Measurements from ENCODE around the gene KRT7.
"Not testable (repeated sequence)": the region's sequence is repeated elsewhere in the genome, so short reads cannot be mapped to it uniquely, and the experiment has no call there.

The KRT7 gene

DNA sequence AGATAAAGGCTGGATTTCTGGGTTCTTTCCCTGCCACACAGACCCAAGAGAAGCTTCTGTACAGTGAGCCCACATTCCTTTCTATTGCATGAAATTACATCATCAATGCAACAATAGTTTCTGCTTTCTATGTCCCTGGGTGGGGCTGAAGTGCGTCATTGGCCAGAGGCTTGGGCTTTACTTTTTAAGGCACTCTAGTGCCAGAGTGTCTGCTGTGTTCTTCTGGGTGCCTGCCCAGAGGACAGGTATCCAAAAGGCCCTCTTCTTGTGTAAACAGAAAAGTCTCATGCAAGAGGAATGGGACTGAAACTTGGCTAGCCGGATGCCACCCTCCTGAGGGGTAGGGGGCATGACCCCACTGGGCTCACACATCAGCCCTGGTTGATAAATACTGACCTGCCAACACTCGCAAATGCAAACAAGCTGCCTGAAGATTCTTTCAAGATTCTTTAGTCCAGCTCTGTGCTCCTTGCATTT lies 47.3 kb downstream of the KRT7 start:
- DNase-seq, result peak; percentile 96

DNA sequence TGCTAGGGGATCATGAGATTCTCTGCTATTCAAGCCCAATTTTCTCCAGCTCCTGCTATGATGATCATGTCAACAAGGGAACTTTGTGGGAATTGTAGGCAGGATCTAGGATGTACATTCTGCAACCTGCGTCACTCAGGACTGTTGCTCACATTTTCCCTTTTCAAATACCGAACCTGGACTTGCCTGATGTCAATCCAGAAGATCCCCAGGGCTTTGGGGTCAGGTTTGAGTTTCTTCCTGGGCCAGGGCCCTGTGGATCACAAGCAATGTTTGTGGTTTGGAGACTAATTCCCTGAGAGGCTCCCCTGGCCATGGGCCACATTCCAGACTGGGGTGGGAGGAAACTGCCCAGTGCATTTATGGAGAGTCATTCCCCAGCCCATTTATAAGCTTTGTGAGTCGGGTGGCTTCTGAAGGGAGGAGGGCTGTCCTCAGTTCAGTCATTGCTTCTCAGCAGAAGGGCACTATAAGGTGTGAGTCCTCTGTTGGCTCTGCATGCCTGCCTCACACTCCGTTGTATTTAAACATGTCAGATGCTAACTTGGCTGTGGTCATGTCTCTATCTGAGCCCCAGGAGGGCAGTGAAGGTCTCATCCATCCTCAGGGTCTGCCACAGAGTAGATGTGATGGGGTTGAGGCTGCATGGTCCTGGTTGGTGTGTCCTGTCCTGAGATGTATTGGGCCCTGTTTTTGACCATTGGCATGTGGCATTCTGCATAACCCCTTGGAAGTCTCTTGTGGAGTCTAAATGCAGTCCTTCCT lies 47.9 kb downstream of the KRT7 start:
- DNase-seq, result peak; percentile 99

DNA sequence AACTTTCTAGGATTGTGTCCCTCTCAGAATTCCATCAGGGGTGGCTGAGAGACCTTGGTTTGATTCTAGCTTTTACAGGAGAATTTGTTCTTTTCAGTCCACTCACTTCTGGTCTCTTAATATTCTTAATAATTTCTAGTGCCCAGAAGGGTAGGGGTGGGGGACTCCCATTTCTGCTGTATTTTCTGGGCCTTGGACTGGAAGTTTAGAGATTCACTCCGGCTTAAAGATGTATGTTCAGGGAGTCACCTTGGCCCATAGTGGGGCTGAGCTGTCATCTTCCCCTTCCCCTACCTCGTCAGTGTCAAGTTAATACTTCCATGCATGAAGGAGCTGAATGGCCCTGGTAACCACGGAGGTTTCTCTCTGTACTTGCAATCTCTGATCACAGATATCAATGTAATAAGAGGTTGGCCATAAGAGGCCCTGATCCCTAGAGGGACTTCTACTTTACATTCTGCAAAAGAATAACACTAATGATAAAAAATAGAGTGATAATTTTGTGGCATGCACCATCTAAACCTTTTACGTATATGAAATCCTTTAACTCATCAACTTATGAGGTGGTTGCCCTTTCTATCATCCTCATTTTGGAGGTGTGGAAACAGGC lies 51.6 kb downstream of the KRT7 start:
- no peak for DNase-seq

DNA sequence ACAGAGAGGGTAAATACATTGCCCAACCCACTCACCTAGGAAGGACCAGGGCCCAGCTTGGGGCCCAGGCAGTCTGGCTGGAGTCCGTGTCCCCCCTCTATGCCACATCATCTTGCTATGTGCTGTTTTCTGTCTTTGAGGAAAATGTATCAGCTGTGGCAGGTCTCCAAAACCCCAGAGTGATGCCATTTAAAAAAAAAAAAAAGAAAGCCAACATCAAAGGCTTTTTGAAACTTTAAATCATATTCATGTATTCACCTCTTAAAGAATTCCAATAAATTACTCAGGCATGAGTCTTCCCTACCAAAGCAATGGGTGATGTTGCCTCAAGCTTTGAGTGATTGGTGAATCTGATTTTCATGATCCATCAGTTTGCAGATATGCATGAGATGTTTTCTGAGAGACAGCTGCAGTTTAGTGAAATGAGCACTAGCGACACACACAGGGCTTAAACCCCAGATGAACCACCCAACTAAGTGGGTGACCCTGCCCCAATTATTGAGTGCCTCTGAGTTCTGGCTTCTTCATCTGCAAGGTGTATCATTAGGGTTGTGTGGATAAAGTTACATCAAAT lies 52.2 kb downstream of the KRT7 start:
- peak; percentile 69 for DNase-seq

DNA sequence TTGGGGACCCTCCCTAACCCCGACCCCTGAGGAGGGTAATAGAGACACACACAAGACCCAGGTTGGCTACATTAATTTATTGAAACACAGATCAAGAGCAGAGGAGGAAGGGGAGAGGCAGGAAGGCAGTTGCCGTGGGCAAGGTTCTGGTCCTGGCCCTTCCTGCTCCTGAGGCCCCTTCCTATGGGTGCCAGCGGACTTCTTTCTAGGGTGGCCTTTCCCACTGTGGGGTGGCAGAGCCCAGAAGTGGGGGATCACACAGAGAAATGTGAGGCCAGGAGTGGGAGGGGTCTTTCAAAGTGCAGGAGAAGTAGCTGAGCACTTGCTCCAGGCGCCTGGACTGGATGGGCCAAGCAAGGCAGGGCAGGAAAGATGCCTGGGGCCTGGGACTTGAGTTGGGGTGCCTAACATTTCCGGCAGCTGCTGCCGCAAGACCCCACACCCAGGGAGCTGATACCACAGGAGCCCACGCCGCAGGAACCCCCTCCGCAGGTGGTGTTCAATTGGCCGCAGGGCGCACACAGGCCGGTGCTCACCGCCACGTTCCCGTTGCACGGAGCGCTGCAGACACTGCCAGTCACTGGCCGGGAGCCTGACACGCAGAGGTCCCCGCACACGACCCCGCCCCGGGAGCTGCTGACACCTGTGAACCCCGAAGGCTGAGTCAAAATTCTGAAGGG lies 52.9 kb downstream of the KRT7 start:
- DNase-seq, result no peak

DNA sequence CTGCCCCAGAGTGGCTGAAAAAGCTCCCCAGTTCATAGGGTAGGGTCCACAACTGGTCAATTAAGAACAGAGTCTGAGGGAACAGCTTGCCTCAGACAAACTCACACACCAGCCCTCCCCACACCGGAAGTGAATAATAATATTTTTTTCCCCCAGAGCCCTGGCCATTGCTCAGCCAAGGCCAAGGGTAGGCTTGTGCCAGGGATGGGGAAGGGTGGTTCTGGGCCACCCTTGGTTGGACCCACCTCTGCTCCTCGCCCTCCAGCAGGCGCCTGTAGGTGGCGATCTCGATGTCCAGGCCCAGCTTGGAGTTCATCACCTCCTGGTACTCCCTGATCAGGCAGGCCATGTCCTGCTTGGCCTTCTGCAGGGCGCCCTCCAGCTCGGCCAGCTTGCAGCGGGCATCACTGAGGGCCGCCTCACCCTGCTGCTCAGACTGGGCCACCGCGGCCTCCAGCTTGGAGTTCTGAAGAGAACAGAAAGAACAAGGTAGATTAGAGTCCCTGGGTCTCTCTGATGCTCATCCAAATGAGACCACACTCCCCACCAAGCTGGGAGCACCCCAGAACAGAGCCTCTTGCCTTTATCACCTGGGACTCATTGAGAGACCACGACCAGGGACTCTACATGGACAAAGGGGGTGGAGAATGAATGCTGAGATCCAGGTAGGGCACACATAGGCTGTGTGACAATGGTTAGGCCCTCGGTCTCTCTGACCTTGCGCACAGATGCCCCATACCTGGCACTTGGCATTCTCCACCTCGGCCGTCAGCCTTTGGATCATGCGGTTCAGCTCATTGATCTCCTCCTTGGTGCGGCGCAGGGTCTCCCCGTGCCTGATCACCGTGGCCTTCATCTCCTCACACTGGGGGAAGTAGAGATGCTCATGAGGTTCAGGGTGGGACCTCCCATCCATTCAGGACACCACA lies 54.1 kb downstream of the KRT7 start:
- DNase-seq, result not testable (repeated sequence)

DNA sequence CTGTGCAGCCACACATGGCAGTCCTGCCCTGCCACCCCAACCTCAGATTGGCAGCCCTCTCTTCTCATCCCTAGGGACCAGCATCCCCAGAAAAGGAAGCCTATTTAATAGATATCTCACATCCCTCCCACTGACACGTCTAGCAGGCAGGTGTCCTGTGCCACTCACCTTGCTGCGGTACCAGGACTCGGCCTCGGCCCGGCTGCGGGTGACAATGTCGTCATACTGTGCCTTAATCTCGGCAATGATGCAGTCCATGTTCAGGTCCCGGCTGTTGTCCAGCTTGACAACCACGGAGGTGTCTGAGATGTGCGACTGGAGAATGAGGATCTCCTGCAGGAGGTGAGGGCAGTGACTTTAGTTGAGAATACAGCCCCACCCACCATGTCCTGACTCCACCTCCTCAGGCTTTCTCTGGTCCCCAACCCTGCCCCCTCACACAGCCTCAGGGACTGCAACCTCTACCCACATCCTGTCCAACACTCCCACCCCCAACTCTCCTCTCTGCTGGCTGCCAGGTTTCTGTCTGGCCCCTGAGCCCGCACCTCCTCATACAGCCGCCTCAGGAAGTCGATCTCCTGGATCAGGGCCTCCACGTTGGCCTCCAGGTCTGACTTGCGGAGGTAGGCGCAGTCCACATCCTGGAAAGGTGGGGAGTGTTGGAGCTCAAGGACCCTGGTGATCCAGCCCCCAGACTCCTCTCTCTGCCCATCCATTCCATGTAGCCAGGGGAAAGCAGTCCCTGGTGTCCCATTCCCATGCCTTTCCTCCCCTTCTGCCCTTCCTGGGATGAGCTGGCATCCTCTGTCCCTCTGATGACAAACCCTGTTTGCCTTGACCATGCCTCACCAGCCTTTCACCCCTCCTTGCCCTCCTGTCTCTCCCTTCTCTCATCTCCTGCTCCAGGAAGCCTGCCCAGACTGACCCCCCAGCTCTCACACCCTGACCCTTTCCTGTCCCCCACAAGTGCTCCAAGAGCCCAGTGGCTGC lies 55.1 kb downstream of the KRT7 start:
- not testable (repeated sequence) for DNase-seq

DNA sequence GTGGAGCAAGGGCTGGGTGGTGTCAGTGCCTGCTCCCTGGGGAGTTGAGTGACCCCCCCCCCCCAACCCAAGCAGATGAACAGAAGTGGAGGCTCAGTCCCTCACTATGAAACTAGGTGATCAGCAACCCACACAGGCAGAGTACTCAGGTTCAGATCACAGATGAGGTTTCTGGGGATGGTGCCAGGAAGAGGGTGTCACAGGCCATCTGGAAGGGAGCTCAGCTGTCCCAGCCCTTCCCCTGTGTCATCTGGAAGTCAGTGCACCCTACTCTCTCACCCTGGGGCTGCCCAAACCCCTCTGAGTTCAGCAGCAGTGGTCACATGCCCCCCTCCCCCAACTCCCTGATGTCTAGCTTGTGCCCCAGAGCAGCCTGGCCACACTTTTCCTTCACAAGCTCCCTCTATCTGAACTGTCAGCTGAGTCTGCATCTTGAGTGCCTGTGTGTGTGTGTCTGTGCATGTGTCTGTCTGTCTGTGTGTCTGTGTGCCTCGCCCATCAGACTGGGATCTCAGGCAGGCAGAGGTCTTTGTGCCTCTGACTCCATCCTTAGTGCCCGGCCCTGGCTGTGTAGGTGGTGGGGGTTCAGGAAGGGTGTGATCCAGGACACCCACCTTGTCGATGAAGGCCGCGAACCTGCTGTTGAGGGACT lies 57.6 kb downstream of the KRT7 start:
- not testable (repeated sequence) for DNase-seq

DNA sequence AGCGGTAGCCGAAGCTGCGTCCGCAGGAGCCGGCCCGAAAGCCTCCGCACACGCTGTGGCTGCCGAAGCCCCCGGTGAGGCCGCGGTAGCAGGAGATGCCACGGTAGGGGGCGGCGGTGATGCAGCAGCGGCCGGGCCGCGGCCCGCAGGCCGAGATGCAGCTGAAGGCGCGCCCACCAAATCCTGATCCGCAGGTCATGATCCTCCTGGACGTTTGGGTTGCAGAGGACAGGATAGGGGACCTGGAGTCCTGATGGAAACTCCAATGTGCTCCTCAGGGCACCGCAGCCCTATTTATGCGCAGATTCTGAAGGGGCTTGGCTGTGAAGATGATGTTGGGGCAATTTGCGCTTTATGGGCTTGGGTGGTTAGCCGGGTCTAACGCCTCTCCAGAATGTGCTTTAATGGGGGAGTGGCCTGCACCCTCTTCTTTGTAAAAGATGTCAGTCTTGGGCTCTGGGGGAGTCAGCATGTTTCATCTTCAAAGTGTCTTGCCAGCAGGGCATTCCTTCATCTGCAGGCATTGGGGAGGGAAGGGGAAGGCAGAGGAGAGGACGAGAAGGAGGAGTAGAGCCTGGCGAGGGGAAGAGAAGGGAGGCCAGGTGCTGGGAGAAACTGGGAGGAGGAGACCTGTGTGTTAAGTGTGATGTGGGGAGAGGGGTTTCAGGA lies 58.4 kb downstream of the KRT7 start, which contains the start of gene KRT81:
TSS of gene KRT81 (minus strand) at position 268 of the 669 bp plus-strand sequence. CDS start at position 199, 69 bp downstream.
- no peak for DNase-seq

DNA sequence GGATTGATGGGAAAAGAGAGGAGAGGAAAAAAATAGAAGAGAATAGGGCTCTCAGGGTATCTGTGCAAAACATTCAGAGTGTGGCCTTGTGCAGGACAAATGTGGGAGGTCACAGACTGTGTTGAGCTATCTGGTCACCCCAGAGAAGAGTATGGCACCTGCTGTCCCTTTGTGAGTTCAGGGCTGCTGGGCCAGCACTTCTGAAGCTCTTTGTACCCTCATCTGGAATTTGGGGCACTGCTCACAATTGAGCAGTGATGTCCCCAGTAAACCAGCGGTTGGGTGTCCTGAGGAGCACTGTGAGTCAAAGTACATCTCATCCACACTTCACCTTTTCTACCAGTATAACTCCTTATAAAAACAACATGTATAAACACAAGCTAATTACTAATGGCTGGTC lies 60.9 kb downstream of the KRT7 start:
- no peak for DNase-seq

DNA sequence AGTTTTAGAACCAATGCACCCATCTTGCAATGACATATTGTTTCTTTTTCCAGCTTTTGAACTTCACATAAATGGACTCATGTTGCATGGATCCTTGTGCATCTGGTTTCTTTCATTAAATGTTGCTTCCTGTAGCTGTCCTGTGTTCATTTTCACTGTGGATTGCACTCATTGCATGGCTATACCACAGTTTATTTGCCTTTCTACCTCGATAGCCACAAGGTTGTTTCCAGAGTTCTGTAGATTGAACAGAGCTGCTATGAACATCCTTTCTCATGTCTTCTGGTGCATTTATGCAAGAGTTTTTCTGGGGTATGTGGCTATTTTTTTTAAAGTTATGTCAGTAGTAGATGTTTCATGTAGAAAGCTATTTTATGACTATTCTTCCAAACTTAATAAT lies 61.8 kb downstream of the KRT7 start:
- no peak for DNase-seq

DNA sequence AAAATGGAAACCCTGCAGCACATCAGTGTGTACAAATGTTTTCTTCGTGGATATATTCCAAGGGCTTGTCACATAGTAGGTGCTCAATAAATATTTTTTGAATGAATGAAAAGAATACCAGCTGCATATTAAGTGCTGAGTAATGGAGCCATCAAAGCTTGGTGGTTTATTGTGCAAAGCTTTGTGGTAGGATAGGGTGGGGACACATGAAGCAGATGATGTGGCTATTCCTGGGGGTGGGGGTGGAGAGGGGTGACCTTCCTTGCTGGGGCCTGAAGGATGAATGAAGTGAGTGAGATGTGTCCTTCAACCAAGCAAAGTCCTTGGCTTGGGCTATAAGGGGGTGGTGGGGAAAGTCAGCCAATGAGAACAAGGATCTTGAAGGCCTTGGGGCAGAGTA lies 62.6 kb downstream of the KRT7 start:
- no peak for DNase-seq

DNA sequence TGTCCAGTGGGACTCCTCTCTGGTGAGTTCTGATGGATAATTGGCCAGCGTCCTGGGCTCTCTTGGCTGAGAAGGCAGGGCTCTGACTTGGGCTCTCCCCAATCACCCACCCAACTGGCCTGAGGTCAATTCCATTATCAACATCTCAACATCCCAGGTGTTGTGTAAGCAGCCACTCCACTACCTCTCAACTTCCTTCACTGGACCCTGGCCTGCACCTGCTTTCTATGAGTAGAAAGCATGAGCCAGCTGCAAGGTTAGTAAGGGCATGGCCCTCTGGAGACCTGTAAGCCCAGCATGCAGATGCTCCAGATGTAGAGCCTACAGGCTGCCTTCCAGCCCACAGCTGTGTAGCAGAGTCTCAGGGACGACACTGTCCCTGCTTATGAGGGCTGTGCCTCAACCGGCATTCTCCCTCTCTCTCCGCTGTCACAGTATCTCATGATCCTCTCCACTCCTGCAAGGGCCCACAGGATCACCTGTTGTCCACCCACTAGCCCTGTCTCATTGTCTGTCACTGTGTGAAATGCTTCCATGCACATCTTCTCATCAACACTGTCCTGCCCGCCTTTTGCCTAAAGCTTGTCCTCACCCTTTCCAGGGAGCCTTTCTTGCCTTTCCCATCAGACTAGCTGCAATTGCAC lies 63.7 kb downstream of the KRT7 start:
- DNase-seq, result no peak

Measured in fibroblast of skin of back (primary cell).